ENCODE results near the gene CSNK1G1.
A peak's percentile ranks its signal among the peaks of the same experiment; 100 is the strongest.
"Not testable (repeated sequence)": the region's sequence is repeated elsewhere in the genome, so short reads cannot be mapped to it uniquely, and the experiment has no call there.

CSNK1G1 gene

GRCh38 chr15:64379216-64379960, 23.4 kb upstream of the CSNK1G1 start:
- Histone ChIP-seq H3K36me3 (ENCODE audit: insufficient read depth, low read length) (peaks cover 39% of the 10 kb centered on the region), H3K9ac (ENCODE audit: low read length) (peak overlapping the region; percentile 53), H3K4me1 (ENCODE audit: insufficient read depth, low read length, severe bottlenecking) (peaks cover 29% of the 10 kb centered on the region), H3K9me2 (ENCODE audit: low read depth, low read length) (no peaks in the 10 kb centered on the region), H3K4me3 (ENCODE audit: low read depth, low read length, poor library complexity, severe bottlenecking) (peak overlapping the region; percentile 99), H2AFZ (ENCODE audit: low read length) (no peak overlapping the region), H4K20me1 (ENCODE audit: insufficient read depth, low read length) (no peaks in the 10 kb centered on the region), H3K4me2 (ENCODE audit: low read length) (peak overlapping the region; percentile 98), H3K79me2 (ENCODE audit: insufficient read depth, low read length) (peaks cover 16% of the 10 kb centered on the region), H3K9me3 (ENCODE audit: low read length) (no peaks in the 10 kb centered on the region), H3F3A (ENCODE audit: insufficient read depth, low read length) (no peaks in the 10 kb centered on the region), H3K27me3 (ENCODE audit: insufficient read depth, low read length) (no peaks in the 10 kb centered on the region), H3K27ac (ENCODE audit: low read depth, low read length, poor library complexity, severe bottlenecking) (peak overlapping the region; percentile 10)
- no peak for TF ChIP-seq CTCF (IDR thresholded peaks at IDR 0.05; ENCODE audit: low read length)
- no peak for TF ChIP-seq EZH2 (IDR thresholded peaks at IDR 0.05; ENCODE audit: borderline replicate concordance, low read length)

- H3K9ac ChIP-seq (ENCODE audit: low read length): no peak overlapping the region
- H3K4me3 ChIP-seq (ENCODE audit: low read depth, low read length, poor library complexity, severe bottlenecking): no peak overlapping the region
- H3K4me2 ChIP-seq (ENCODE audit: low read length): peak overlapping the region; percentile 38; the same call in 1 of the 2 replicates
- TF ChIP-seq CTCF (IDR thresholded peaks at IDR 0.05; ENCODE audit: low read length): no peak
- no peak for TF ChIP-seq EZH2 (IDR thresholded peaks at IDR 0.05; ENCODE audit: borderline replicate concordance, low read length)
- no peaks in the 10 kb centered on the region for H4K20me1 ChIP-seq (ENCODE audit: insufficient read depth, low read length)
- H2AFZ ChIP-seq (ENCODE audit: low read length): 0 out of 2 replicates have a peak overlapping the region, but pooled peaks have one; percentile 58
- H3K36me3 ChIP-seq (ENCODE audit: insufficient read depth, low read length): peaks cover 54% of the 10 kb centered on the region
- no peaks in the 10 kb centered on the region; the same call in 1 of the 2 replicates for H3K79me2 ChIP-seq (ENCODE audit: insufficient read depth, low read length)
- no peaks in the 10 kb centered on the region for H3F3A ChIP-seq (ENCODE audit: insufficient read depth, low read length)
- H3K4me1 ChIP-seq (ENCODE audit: insufficient read depth, low read length, severe bottlenecking): peaks cover 12% of the 10 kb centered on the region
- H3K27me3 ChIP-seq (ENCODE audit: insufficient read depth, low read length): no peaks in the 10 kb centered on the region
- H3K9me3 ChIP-seq (ENCODE audit: low read length): no peaks in the 10 kb centered on the region
- H3K9me2 ChIP-seq (ENCODE audit: low read depth, low read length): no peaks in the 10 kb centered on the region
- H3K27ac ChIP-seq (ENCODE audit: low read depth, low read length, poor library complexity, severe bottlenecking): peak overlapping the region; percentile 50
Measured at GRCh38 chr15:64373360-64373759, 17.4 kb upstream of the CSNK1G1 start.

- not testable (repeated sequence) for H3K79me2 ChIP-seq (ENCODE audit: insufficient read depth, low read length)
- H3K36me3 ChIP-seq (ENCODE audit: insufficient read depth, low read length): peaks cover 46% of the 10 kb centered on the region
Measured at GRCh38 chr15:64371383-64371782, 15.4 kb upstream of the CSNK1G1 start.

More at GRCh38 chr15:64371383-64371782, 15.4 kb upstream of the CSNK1G1 start:
- H3K27me3 ChIP-seq (ENCODE audit: insufficient read depth, low read length); H3K4me2 ChIP-seq (ENCODE audit: low read length); H3K9me2 ChIP-seq (ENCODE audit: low read depth, low read length); H3F3A ChIP-seq (ENCODE audit: insufficient read depth, low read length); H3K27ac ChIP-seq (ENCODE audit: low read depth, low read length, poor library complexity, severe bottlenecking); H4K20me1 ChIP-seq (ENCODE audit: insufficient read depth, low read length); H2AFZ ChIP-seq (ENCODE audit: low read length); H3K9me3 ChIP-seq (ENCODE audit: low read length); H3K4me3 ChIP-seq (ENCODE audit: low read depth, low read length, poor library complexity, severe bottlenecking); H3K9ac ChIP-seq (ENCODE audit: low read length): not testable (repeated sequence)
- peaks cover 12% of the 10 kb centered on the region for H3K4me1 ChIP-seq (ENCODE audit: insufficient read depth, low read length, severe bottlenecking)

Data from OCI-LY1 (cell line).